Measurements from ENCODE around the gene SV2B.

SV2B gene

DNA sequence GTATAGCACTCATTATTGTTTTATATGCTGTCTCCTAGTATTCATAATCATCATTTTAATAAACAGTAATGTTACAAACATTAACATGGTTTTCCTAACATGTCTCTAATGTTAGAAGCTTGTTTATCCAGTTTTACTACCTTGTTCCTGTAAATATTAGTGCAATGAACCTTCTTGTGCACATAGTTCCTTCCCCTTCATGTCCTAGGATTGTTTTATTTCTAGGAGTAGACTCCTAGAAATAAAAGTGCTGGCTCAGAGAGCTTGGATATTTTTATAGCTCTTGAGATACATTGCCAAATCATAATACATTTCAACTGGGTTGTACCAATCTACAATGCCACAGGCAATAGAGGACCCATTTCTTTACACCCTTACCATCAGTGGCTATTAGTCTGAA, 161.3 kb downstream of the SV2B start:
- DNase-seq (ENCODE audit: low read depth): no peak
- no peak overlapping the region for H3K4me3 ChIP-seq (ENCODE audit: low read length)
- no peak for TF ChIP-seq CTCF (conservative IDR thresholded peaks at IDR 0.05; ENCODE audit: low read length)

- no peak overlapping the region for H3K4me3 ChIP-seq (ENCODE audit: low read length)
- TF ChIP-seq CTCF (conservative IDR thresholded peaks at IDR 0.05; ENCODE audit: low read length): no peak
- DNase-seq (ENCODE audit: low read depth): peak; percentile 11
These were observed 163.8 kb downstream of the SV2B start for GRCh38 chr15:91263632-91264531.

DNA sequence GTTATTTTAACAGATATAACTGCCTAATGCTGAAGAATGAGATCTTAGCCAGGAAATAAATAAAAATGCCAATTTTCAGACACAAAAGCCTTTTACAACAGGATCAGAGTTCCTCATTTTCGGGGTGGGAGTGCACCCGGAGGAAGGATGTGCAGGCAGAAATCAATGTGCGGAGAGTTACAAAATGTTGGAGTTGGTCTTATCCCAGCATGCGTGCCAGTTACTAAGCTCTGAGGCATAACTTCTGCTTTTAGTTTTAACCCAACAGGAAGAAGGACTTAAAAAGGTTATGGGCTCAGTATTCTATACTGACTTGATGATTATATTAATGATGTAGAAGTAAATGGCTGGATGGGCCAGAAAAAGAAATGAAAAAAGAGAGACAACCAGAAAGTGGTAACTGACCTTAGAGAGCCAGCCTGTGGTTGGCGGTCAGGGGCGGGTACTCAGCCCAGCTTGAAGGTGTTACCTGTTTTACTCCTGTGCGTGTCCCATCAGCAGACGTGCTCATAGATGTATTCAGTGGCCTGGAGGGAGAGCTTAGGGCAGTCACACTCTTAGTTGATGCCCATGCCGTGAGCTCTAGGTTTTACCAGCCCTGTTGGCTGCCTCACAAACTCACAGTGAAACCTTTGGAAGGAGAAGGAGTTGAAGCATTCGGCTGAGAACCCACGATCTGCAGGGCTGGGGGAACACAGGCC, 164.7 kb downstream of the SV2B start:
- H3K4me3 ChIP-seq (ENCODE audit: low read length): no peak overlapping the region
- no peak for TF ChIP-seq CTCF (conservative IDR thresholded peaks at IDR 0.05; ENCODE audit: low read length)
- no peak for DNase-seq (ENCODE audit: low read depth)

DNA sequence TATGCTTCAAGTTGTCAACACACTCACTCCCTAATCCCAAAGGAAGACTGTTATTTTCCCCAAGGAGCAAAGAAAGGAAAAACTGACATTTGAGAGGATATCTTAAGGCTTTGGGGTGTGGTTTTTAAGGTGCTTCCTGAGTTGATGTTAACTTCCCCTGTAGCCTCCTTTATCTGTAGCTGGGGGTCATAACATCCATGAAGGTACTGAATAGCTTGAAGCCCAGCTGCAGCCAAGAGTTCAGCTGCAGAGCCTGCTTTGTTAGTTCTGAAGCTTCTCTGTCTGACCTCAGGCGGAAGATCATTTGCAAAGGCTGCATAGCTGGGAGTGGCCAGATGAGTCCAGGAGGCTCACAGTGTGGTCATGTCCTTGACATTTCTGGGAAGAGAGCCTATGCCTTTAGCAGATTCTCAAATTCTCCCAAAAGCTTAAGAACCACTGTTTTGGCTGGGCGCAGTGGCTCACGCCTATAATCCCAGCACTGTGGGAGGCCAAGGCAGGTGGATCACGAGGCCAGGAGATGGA, 165.4 kb downstream of the SV2B start:
- no peak for DNase-seq (ENCODE audit: low read depth)
- no peak for TF ChIP-seq CTCF (conservative IDR thresholded peaks at IDR 0.05; ENCODE audit: low read length)

DNA sequence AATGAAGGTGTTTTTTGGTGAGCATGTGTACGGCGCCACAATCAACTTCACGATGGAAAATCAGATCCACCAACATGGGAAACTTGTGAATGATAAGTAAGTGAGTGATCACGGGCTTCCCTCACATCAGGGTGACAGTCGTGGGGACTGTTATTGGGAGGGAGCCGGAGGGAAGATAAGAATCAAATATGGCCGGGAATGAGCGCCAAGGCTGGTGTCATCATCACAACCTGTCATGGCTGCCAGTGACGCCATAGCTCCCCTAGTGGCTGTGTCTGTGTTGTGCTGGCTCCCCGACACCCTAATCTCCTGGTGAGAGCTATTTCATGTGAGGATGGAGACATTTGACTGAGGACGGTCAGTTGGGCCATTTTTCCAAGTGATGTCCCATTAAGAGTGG, 168.5 kb downstream of the SV2B start:
- TF ChIP-seq CTCF (conservative IDR thresholded peaks at IDR 0.05; ENCODE audit: low read length): peak; percentile 32
- DNase-seq (ENCODE audit: low read depth): no peak
- H3K4me3 ChIP-seq (ENCODE audit: low read length): no peak overlapping the region

More for the DNA sequence above, 165.4 kb downstream of the SV2B start:
- no peak overlapping the region for H3K4me3 ChIP-seq (ENCODE audit: low read length)

DNA sequence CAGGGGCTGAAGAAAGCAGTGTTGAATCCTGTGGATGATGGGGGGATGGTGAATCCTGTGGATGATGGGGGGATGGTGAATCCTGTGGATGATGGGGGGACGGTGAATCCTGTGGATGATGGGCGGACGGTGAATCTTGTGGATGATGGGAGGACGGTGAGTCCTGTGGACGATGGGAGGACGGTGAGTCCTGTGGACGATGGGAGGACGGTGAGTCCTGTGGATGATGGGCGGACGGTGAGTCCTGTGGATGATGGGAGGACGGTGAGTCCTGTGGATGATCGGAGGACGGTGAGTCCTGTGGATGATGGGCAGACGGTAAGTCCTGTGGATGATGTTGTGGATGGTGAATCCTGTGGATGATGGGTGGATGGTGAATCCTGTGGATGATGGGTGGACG, 170.7 kb downstream of the SV2B start:
- H3K4me3 ChIP-seq (ENCODE audit: low read length): no peak overlapping the region
- no peak for TF ChIP-seq CTCF (conservative IDR thresholded peaks at IDR 0.05; ENCODE audit: low read length)
- DNase-seq (ENCODE audit: low read depth): no peak

All from AG10803 (cell line).